H1 (cell line): ENCODE measurements around the gene MYRIP. TPM values are rescaled to one million over a fixed set of nuclear protein-coding genes. Genes with fewer than 3 reads are reported as not detected.

Experiments
- CTCF ChIA-PET: fragments of 300-600 bp; sonication (Branson Sonifier 250); formaldehyde crosslinking; loops from one replicate; lab custom pipeline; 2021; ENCODE audit not compliant: partially characterized antibody; lab: Charles Lee
- POLR2A ChIA-PET: fragments of 300-600 bp; sonication (Branson Sonifier 250); formaldehyde crosslinking; loops from one replicate; lab custom pipeline; 2021; ENCODE audit warnings: inconsistent platforms; ENCODE audit not compliant: partially characterized antibody; lab: Charles Lee
- DNase-seq, 2 experiments: peaks; one replicate each; pipeline versions ENCODE4 v3.0.0 to v3.0.0-alpha.2; 2010 to 2022; ENCODE audit warnings: low spot score in 2 of 2, low read depth in 1 of 2, mixed read lengths in 1 of 2
- FAIRE-seq: peaks from 2 replicates; lab custom pipeline; 2011; peaks lifted over from hg19 to GRCh38; lab: Jason Lieb, UNC
- H2AFZ ChIP-seq: 2 replicates; pipeline ENCODE4 v1.8.1; 2012; ENCODE audit warnings: low read length, inconsistent platforms
- H2AK5ac ChIP-seq: 2 replicates; pipeline ENCODE4 v1.6.1; 2013; ENCODE audit warnings: low read depth, low read length
- H2BK120ac ChIP-seq: replicated peaks from 2 replicates; pipeline ENCODE3; 2013; ENCODE audit warnings: low read depth, low read length, inconsistent platforms
- H2BK12ac ChIP-seq: 2 replicates; pipeline ENCODE4 v1.6.1; 2013; ENCODE audit warnings: low read depth, low read length
- H2BK15ac ChIP-seq: 2 replicates; pipeline ENCODE4 v1.6.1; 2013; ENCODE audit warnings: low read length
- H2BK20ac ChIP-seq: 2 replicates; pipeline ENCODE4 v1.6.1; 2013; ENCODE audit warnings: low read length
- H2BK5ac ChIP-seq: 2 replicates; pipeline ENCODE4 v1.6.1; 2013; ENCODE audit warnings: low read depth, low read length
- H3K14ac ChIP-seq: 2 replicates; pipeline ENCODE4 v1.6.1; 2013; ENCODE audit warnings: inconsistent platforms; ENCODE audit not compliant: insufficient read length
- H3K18ac ChIP-seq: 2 replicates; pipeline ENCODE4 v1.6.1; 2013; ENCODE audit warnings: low read length; ENCODE audit errors: extremely low read depth
- H3K23ac ChIP-seq: 2 replicates; pipeline ENCODE4 v1.6.1; 2013; ENCODE audit warnings: inconsistent platforms; ENCODE audit not compliant: insufficient read length
- H3K23me2 ChIP-seq: 2 replicates; pipeline ENCODE4 v1.6.1; 2013; ENCODE audit warnings: low read depth, low read length
- H3K27ac ChIP-seq: 2 replicates; pipeline ENCODE4 v1.6.1; 2011; ENCODE audit warnings: low read depth, low read length, inconsistent platforms
- H3K27me3 ChIP-seq, 4 experiments: replicated peaks in 1 of 4; 1 replicate in 1 of 4; 2 replicates in 3 of 4; pipeline versions ENCODE4 v1.6.1 to v1.8.1; 2011 to 2013; ENCODE audit warnings: low read length in 3 of 4, mild to moderate bottlenecking in 3 of 4, inconsistent platforms in 2 of 4, mixed read lengths in 2 of 4, moderate library complexity in 1 of 4; ENCODE audit not compliant: control insufficient read depth in 3 of 4, insufficient read depth in 3 of 4; ENCODE audit errors: extremely low read depth in 1 of 4
- H3K36me3 ChIP-seq, 4 experiments: 2 replicates each; pipeline versions ENCODE4 v1.6.1 to v1.8.1; 2011 to 2013; ENCODE audit warnings: mild to moderate bottlenecking in 4 of 4, low read length in 3 of 4, moderate library complexity in 2 of 4, control low read depth in 1 of 4, inconsistent platforms in 1 of 4; ENCODE audit not compliant: insufficient read depth in 4 of 4, control insufficient read depth in 2 of 4
- H3K4ac ChIP-seq: replicated peaks from 2 replicates; pipeline ENCODE3; 2013; ENCODE audit warnings: low read length, low read depth, mixed read lengths, inconsistent platforms; ENCODE audit not compliant: insufficient read length
- H3K4me1 ChIP-seq, 4 experiments: replicated peaks in 1 of 4; 1 replicate in 1 of 4; 2 replicates in 3 of 4; pipeline versions ENCODE4 v1.6.1 to v1.8.1; 2011 to 2013; ENCODE audit warnings: low read length in 3 of 4, inconsistent platforms in 2 of 4, mixed read lengths in 1 of 4; ENCODE audit not compliant: insufficient read depth in 4 of 4, control insufficient read depth in 3 of 4
- H3K4me2 ChIP-seq, 2 experiments: 2 replicates each; pipeline versions ENCODE4 v1.6.1 to v1.8.1; 2011 to 2013; ENCODE audit warnings: low read depth in 2 of 2, low read length in 2 of 2, control low read depth in 1 of 2, inconsistent platforms in 1 of 2, mild to moderate bottlenecking in 1 of 2; ENCODE audit not compliant: insufficient read depth in 1 of 2
- H3K4me3 ChIP-seq, 4 experiments: fragments of 200-600, 300-600 bp in 1 of 4; sonication (generic), shearing (Covaris generic), sonication (Bioruptor Twin) in 1 of 4; 2 replicates each; pipeline versions ENCODE4 v1.5.1 to v1.8.1; 2011 to 2016; ENCODE audit warnings: low read length in 4 of 4, low read depth in 3 of 4, control low read depth in 2 of 4, inconsistent platforms in 2 of 4, mild to moderate bottlenecking in 2 of 4, mixed read lengths in 1 of 4, moderate library complexity in 1 of 4; ENCODE audit not compliant: insufficient read depth in 2 of 4; ENCODE audit errors: extremely low read depth in 1 of 4
- H3K56ac ChIP-seq: replicated peaks from 2 replicates; pipeline ENCODE3; 2013; ENCODE audit warnings: low read depth, mild to moderate bottlenecking, mixed read lengths, low read length, inconsistent platforms; ENCODE audit not compliant: insufficient read length
- H3K79me1 ChIP-seq: 2 replicates; pipeline ENCODE4 v1.6.1; 2013; ENCODE audit warnings: low read depth, low read length, control low read depth
- H3K79me2 ChIP-seq, 2 experiments: 2 replicates each; pipeline versions ENCODE4 v1.6.1 to v1.8.1; 2012 to 2013; ENCODE audit warnings: low read length in 2 of 2, mild to moderate bottlenecking in 2 of 2, inconsistent platforms in 1 of 2; ENCODE audit not compliant: insufficient read depth in 2 of 2, control insufficient read depth in 1 of 2
- H3K9ac ChIP-seq, 4 experiments: replicated peaks in 1 of 4; 1 replicate in 1 of 4; 2 replicates in 3 of 4; pipeline versions ENCODE4 v1.6.1 to v1.8.1; 2011 to 2013; ENCODE audit warnings: low read depth in 3 of 4, low read length in 3 of 4, control low read depth in 2 of 4, mild to moderate bottlenecking in 2 of 4, moderate library complexity in 2 of 4, inconsistent platforms in 1 of 4; ENCODE audit errors: extremely low read depth in 1 of 4
- H3K9me3 ChIP-seq, 2 experiments: 2 replicates each; pipeline versions ENCODE4 v1.6.1 to v1.8.1; 2012 to 2013; ENCODE audit warnings: mild to moderate bottlenecking in 2 of 2, moderate library complexity in 2 of 2, control low read depth in 1 of 2, inconsistent platforms in 1 of 2, low read depth in 1 of 2, low read length in 1 of 2, mixed read lengths in 1 of 2; ENCODE audit not compliant: insufficient read depth in 2 of 2
- H4K20me1 ChIP-seq, 2 experiments: replicated peaks in 1 of 2; 2 replicates each; pipeline versions ENCODE3 to v1.8.1; 2011 to 2013; ENCODE audit warnings: inconsistent platforms in 2 of 2, low read length in 2 of 2, mild to moderate bottlenecking in 1 of 2; ENCODE audit not compliant: insufficient read depth in 2 of 2, control insufficient read depth in 1 of 2
- H4K5ac ChIP-seq: 2 replicates; pipeline ENCODE4 v1.6.1; 2013; ENCODE audit warnings: low read length, low read depth, mixed read lengths, inconsistent platforms; ENCODE audit not compliant: insufficient read length
- H4K8ac ChIP-seq: 2 replicates; pipeline ENCODE4 v1.8.0; 2013; ENCODE audit warnings: mild to moderate bottlenecking, moderate library complexity, low read length, inconsistent platforms; ENCODE audit not compliant: insufficient read depth; ENCODE audit errors: extremely low read depth
- H4K91ac ChIP-seq: replicated peaks from 2 replicates; pipeline ENCODE3; 2013; ENCODE audit warnings: low read length, mixed read lengths, inconsistent platforms; ENCODE audit not compliant: insufficient read length
- RBBP5 ChIP-seq: IDR thresholded peaks from 2 replicates; pipeline ENCODE4 v1.7.1; 2012; ENCODE audit warnings: low read depth, mild to moderate bottlenecking, inconsistent platforms, low read length, moderate library complexity, borderline replicate concordance
- TEAD4 ChIP-seq: IDR thresholded peaks from 2 replicates; pipeline ENCODE4 v1.6.1; 2012; ENCODE audit warnings: low read depth, low read length, inconsistent platforms, mixed read lengths
- WGBS, 2 experiments: shearing (Covaris generic) in 1 of 2; methylation state at CpG; one replicate each; pipeline versions ENCODE4 v1.1.6 to v1.1.7; 2013 to 2015; ENCODE audit warnings: low lambda C conversion rate in 2 of 2, mixed read lengths in 2 of 2, inconsistent platforms in 1 of 2, low coverage in 1 of 2, missing lambda C conversion rate in 1 of 2; ENCODE audit not compliant: insufficient replicate concordance in 2 of 2, insufficient coverage in 1 of 2, insufficient read length in 1 of 2; ENCODE audit errors: extremely low coverage in 1 of 2, missing lambda C conversion rate in 1 of 2; 5-methylcytosine and 5-hydroxymethylcytosine counted together
- polyA plus RNA-seq, 7 experiments: library from polyadenylated mRNA; depleted of rRNA in 3 of 7; stranded (reverse) in 5 of 7; unstranded in 2 of 7; fragments of >200 nt in 5 of 7; fragments of 200-250 nt in 2 of 7; gene quantifications; 1 replicate in 5 of 7; 2 replicates in 1 of 7; 4 replicates in 1 of 7; pipeline versions ENCODE4 v1.2.1 to v1.2.3, GENCODE V29; 2011 to 2013; ENCODE audit warnings: missing spikeins in 2 of 7, mixed read lengths in 2 of 7
- total RNA-seq: library from RNA; stranded (reverse); fragmentation: NEBNext Ultra II Directional; extraction: Animal tissue kit (Norgen Biotek cat#: 25700); gene quantifications from 2 replicates; pipeline ENCODE4 v1.2.1, GENCODE V29; 2021

The MYRIP gene
- total and polyA plus RNA-seq, 2 of the 8 experiments (the other 6 are each of a cell fraction or from before 2014, with no cell fraction given), result 0.54 to 4.3 TPM

DNA sequence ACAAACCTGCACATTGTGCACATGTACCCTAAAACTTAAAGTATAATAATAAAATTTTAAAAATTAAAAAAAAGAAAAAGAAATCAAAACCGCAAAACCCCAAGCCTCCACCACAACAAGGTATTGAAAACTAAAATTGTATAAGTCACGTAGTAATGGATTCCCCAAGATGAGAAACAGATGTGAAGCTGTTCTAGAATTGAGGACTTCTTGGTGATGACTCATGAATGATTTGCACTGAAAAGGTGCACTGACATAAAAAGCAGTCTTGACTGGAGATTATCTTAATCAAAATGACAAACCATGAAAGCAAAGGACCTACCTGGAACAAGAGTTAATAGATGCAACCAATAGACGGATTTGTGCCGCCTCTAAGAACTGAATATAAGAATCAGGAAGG is 225.8 kb downstream of the MYRIP start:
- Histone ChIP-seq H3K79me2 (no peaks in the 10 kb centered on the region), H2AFZ (no peak overlapping the region), H3K23ac (no peak overlapping the region), H4K20me1 (no peaks in the 10 kb centered on the region), H3K14ac (no peak overlapping the region), H3K36me3 (no peaks in the 10 kb centered on the region), H4K5ac (no peak overlapping the region), H2BK12ac (no peak overlapping the region), H3K4me3 (no peak overlapping the region), H3K4me1 (peaks cover 0 to 4% (median 1%) of the 10 kb centered on the region in 4 experiments; a peak in 3 of 7 replicates), H2BK15ac (no peak overlapping the region), H3K18ac (no peak overlapping the region), H3K79me1 (no peaks in the 10 kb centered on the region), H3K9ac (no peak overlapping the region), H4K8ac (no peak overlapping the region), H3K23me2 (no peaks in the 10 kb centered on the region), H3K56ac (no peak overlapping the region), H3K4me2 (no peak overlapping the region), H2BK120ac (no peak overlapping the region), H2BK5ac (no peak overlapping the region), H3K27ac (no peak overlapping the region), H2AK5ac (no peak overlapping the region), H3K27me3 (no peaks in the 10 kb centered on the region), H3K9me3 (no peaks in the 10 kb centered on the region), H4K91ac (no peak overlapping the region), H2BK20ac (no peak overlapping the region), H3K4ac (no peak overlapping the region)
- POLR2A ChIA-PET, result no interaction called here
- TF ChIP-seq RBBP5 (no peak), TEAD4 (no peak)
- CTCF ChIA-PET, result no interaction called here
- DNase-seq, result no peak
- no peak for FAIRE-seq
- 84% methylated on average over 4 of the region's 4 CpGs; no CpG with 5 or more reads in 1 of the 2 experiments for WGBS, 2 experiments
